Stimulated activated CD4-positive, alpha-beta T cell treated with anti-CD3 and anti-CD28 coated beads, Interleukin-15, amount 100 ng/mL, for 24 hours (primary cell): ENCODE data around the gene SIN3A.

Experiments used
- DNase-seq: peaks from one replicate; pipeline ENCODE4 v3.0.0-alpha.2; 2020

The SIN3A gene

DNA sequence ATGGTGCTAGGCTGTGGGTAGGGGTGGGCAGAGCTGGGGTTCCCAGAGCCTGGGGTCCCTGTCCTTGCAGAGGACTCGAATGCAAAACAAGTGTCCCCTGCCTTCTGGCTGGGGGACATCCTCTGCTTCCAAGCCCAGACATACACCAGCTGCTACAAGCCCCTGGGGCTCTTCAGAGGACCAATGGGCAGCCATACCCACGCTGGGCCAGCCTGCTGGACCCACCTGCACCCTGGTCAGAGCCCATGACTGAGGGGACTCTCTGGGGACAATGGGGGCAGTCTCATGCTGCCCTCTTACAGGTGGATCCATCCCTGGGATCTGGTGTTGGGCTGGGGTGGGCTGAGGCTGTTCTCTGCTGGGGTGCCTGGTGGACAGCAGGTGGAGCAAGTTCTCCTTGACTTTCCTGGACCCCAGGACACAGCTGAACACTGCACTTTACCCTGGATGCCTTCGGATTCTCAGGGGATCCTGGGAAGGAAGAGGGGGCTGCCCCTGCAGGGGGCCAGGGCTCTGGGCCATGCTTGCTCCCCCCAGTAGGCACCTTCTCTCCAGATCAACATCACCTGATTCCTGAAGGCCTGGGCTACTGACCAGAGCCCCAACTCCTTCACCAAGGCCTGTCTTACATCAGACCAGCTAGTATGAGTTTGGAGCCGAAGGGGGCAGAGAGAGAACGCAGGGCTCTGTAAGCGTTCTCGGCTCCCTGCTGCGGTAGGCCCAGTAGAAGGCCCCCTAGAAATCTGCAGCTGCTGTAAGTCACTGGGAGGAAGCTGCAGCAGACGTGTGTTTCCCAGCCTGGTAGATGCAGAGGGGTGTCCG lies 122.8 kb downstream of the SIN3A start:
- DNase-seq = no peak

DNA sequence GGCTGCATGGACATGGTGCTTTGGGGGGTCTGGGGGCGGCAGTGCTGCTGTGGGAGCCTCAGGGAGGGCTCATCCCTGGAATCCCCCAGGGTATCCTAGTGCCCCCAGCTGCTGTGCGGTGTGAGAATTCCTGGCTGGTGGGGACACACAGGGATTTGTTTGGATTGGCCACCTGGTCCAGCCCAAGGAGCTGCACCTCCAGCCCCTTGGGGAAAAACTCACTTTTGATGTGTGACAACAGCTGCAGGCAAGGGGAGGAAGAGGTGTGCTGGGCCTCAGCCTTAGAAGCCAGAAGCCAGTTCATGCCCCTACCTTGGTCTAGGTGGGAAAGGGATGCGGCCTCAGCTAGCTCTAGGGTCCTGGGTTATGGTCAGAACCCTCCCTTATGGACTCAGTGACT lies 124.0 kb downstream of the SIN3A start:
- DNase-seq = no peak

- no peak for DNase-seq
Observed at GRCh38 chr15:75327005-75327404, 124.5 kb downstream of the SIN3A start.

DNA sequence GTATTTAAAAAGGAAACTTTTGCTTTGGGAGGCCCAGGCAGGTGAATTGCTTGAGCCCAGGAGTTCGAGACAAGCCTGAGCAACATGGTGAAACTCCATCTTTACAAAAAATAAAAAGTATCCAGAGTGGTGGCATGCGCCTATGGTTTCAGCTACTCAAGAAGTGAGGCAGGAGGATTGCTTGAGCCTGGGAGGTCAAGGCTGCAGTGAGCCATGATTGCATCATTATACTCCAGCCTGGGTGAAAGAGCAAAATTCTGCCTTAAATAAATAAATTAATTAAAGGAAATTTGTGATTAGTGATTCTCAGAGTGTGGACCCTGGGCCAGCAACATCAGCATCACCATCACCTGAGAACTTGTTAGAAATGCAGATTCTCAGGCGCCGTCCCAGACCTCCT lies 125.6 kb downstream of the SIN3A start:
- no peak for DNase-seq

GRCh38 chr15:75321711-75322110 lies 129.8 kb downstream of the SIN3A start:
- no peak for DNase-seq
